Measurements from ENCODE around the gene TGM1.

GRCh38 chr14:24206260-24207103 is 56.5 kb downstream of the TGM1 start:
- TF ChIP-seq CTCF (IDR thresholded peaks at IDR 0.05) (no peak), POLR2AphosphoS5 (IDR thresholded peaks at IDR 0.05) (no peak), POLR2A (IDR thresholded peaks at IDR 0.05) (no peak)
